BJ (cell line): ENCODE data around the gene RHAG. TPM values are rescaled to one million over a fixed set of nuclear protein-coding genes. Genes with fewer than 3 reads are reported as not detected.

Source experiments
- CTCF ChIA-PET: fragments of 350-600 bp; formaldehyde crosslinking; extraction: SDS; loops from one replicate; lab custom pipeline; 2021; ENCODE audit warnings: antibody characterized with exemption, inconsistent platforms; lab: Yijun Ruan, JAX
- POLR2A ChIA-PET: fragments of 300-600 bp; sonication (Branson Sonifier 250); formaldehyde crosslinking; extraction: SDS; loops from one replicate; lab custom pipeline; 2021; ENCODE audit warnings: antibody characterized with exemption; lab: Charles Lee
- DNase-seq: peaks from one replicate; pipeline ENCODE4 v3.0.0-alpha.2; 2011; ENCODE audit warnings: low read depth
- H3K27me3 ChIP-seq: 2 replicates; pipeline ENCODE4 v1.6.0; 2011; ENCODE audit warnings: low read length; ENCODE audit not compliant: control insufficient read depth, insufficient read depth
- H3K36me3 ChIP-seq: 2 replicates; pipeline ENCODE4 v1.5.1; 2011; ENCODE audit warnings: low read length; ENCODE audit not compliant: control insufficient read depth, insufficient read depth
- H3K4me3 ChIP-seq: 2 replicates; pipeline ENCODE4 v1.5.1; 2011; ENCODE audit warnings: low read depth, mild to moderate bottlenecking, control low read depth, low read length
- polyA plus RNA-seq: library from polyadenylated mRNA; depleted of rRNA; stranded (reverse); fragments of >200 nt; gene quantifications from 2 replicates; pipeline ENCODE4 v1.2.3, GENCODE V29; 2011
- TF ChIP-seq, protein P1 (sequence below): IDR thresholded peaks from 2 replicates; pipeline ENCODE4 v1.5.1; 2011; ENCODE audit warnings: low read depth, mild to moderate bottlenecking, control low read depth, inconsistent platforms, low read length, moderate library complexity; ENCODE audit not compliant: insufficient read depth

RHAG gene
- polyA plus RNA-seq, 1 experiment = not detected

DNA sequence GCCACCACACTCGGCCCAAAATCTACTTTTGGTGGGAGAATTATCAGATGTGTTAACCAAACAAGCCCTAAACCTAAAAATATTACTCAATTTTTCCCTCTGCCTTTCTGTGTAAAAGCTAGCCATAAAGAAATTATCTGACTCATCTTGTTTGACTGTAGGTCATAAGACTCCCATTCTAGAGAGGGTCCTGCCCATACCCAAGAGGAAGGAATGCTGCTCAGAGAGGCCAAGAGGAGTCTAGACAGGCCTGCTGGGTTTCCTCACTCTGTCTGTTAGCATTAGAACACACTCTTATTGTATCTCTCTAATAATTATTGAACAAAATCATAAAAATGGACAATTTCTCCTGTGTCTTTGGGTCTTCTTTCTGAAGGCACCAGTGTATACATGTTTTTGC lies 60.0 kb downstream of the RHAG start:
- TF ChIP-seq, protein P1, sequence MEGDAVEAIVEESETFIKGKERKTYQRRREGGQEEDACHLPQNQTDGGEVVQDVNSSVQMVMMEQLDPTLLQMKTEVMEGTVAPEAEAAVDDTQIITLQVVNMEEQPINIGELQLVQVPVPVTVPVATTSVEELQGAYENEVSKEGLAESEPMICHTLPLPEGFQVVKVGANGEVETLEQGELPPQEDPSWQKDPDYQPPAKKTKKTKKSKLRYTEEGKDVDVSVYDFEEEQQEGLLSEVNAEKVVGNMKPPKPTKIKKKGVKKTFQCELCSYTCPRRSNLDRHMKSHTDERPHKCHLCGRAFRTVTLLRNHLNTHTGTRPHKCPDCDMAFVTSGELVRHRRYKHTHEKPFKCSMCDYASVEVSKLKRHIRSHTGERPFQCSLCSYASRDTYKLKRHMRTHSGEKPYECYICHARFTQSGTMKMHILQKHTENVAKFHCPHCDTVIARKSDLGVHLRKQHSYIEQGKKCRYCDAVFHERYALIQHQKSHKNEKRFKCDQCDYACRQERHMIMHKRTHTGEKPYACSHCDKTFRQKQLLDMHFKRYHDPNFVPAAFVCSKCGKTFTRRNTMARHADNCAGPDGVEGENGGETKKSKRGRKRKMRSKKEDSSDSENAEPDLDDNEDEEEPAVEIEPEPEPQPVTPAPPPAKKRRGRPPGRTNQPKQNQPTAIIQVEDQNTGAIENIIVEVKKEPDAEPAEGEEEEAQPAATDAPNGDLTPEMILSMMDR = no peak
- ChIA-PET POLR2A (no interaction called here), CTCF (no interaction called here)
- DNase-seq = no peak
- no peaks in the 10 kb centered on the region for H3K27me3 ChIP-seq
- no peaks in the 10 kb centered on the region for H3K36me3 ChIP-seq
- H3K4me3 ChIP-seq = no peak overlapping the region

DNA sequence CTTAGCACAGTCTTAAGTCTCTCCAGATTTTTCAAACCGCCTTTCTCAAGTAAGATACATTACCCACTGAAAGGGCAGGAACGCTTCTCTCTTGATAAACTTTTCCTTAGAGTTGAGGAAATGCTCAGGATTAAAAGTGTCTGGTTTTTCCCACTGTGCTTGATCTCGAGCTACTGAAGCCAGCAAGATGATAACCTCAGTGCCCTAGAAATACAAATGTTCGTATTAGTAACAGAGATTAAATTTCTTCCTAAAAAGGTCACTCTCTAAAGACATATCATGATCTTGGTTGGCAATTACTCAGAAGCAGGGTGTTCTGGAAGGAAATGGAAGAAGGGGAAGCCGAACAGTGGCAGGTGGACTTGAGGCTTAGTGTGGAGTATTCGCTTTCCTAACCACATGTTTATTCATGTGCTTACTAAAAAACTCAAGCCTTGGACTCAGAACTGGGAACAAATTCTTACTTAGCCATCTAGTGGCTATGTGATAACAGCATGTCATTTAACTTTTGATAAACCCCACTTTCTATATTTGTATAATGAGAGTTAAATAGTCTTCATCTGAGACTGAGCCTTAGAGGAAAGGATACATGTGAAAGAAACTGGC lies 66.1 kb downstream of the RHAG start:
- TF ChIP-seq, protein P1 = peak; percentile 24; the same call in 1 of the 2 replicates
- H3K27me3 ChIP-seq = no peaks in the 10 kb centered on the region
- ChIA-PET CTCF (interaction anchor here (3.0 kb wide), 1 partner anchor 39 kb away, joined by 11 read pairs; no protein-coding TSS in a partner anchor), POLR2A (no interaction called here)
- no peaks in the 10 kb centered on the region for H3K36me3 ChIP-seq
- no peak for DNase-seq
- H3K4me3 ChIP-seq = no peak overlapping the region

DNA sequence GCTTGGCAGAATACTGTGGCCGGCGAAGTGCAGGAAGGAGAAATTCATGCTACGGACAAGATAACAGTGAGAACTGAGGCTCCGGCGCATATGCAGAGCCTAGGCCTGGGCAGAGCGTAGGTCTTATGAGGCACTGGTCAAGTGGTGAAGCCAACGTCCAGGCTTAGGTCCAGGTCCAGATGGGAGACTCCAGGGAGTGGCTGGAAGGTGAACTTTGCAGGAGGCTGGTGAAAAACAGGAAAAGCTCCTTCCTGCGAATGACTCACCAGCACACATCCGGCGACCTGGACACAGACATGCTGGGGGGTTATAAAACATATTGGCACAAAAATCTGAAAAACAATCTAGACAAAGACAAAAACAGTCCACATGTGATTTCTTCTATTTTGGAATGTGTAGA lies 70.8 kb downstream of the RHAG start:
- Histone ChIP-seq H3K27me3 (no peaks in the 10 kb centered on the region), H3K36me3 (no peaks in the 10 kb centered on the region), H3K4me3 (no peak overlapping the region)
- no peak for DNase-seq
- POLR2A ChIA-PET = no interaction called here
- CTCF ChIA-PET = no interaction called here
- TF ChIP-seq, protein P1 = no peak

DNA sequence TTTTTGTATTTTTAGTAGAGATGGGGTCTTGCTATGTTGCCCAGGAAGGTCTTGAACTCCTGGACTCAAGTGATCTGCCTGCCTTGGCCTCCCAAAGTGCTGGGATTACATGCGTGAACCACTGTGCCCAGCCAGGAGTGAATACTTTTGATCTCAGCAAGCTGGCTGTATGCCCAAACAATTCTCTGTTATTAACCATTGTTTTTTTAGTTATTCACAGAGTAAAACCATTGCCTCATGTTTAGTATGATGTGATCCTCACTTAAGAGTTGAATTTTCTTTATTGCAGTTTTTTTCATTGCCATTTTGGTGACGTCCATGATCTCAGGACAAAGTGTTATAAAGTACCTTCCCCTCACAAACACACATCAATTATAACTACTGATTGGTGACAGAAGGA lies 71.4 kb downstream of the RHAG start:
- TF ChIP-seq, protein P1 = no peak
- no peak for DNase-seq
- Histone ChIP-seq H3K36me3 (no peaks in the 10 kb centered on the region), H3K27me3 (no peaks in the 10 kb centered on the region), H3K4me3 (no peak overlapping the region)
- ChIA-PET POLR2A (no interaction called here), CTCF (interaction anchor here (0.9 kb wide), 1 partner anchor 30 kb away, joined by 3 read pairs; no protein-coding TSS in a partner anchor)

DNA sequence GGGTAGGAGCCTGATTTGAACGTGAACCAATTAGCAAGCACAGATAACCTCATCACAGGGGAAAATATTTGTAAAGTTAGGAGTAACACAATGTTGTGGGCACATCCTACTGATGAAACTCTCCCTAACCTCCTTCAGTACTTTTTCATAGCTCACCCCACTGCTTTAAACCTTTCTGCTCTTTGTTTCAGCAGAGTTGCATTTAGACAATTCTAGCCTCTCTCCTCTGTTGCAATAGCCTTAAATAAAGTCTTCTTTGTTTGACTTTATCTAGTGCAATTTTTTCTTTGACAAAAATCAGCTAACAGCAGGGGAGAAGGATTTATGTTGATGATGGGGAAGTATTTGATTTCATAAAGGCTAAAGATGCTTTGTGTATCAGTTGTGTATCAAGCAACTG lies 72.1 kb downstream of the RHAG start:
- H3K4me3 ChIP-seq = no peak overlapping the region
- DNase-seq = no peak
- no peaks in the 10 kb centered on the region for H3K36me3 ChIP-seq
- ChIA-PET CTCF (interaction anchor here (0.9 kb wide), 1 partner anchor 29 kb away, joined by 3 read pairs; no protein-coding TSS in a partner anchor), POLR2A (no interaction called here)
- H3K27me3 ChIP-seq = no peaks in the 10 kb centered on the region
- TF ChIP-seq, protein P1 = no peak
